PC-3 (cell line): ENCODE data around the gene DNM1L. TPM values are rescaled to one million over a fixed set of nuclear protein-coding genes. Genes with fewer than 3 reads are reported as not detected.

Experiments
- ATAC-seq: fragments of 200-7000 bp; cut with Tn5 transposase; 2 replicates; pipeline ENCODE4 v1.9.1; 2020; ENCODE audit warnings: mild to moderate bottlenecking, moderate library complexity
- BruUV-seq: library from RNA; stranded (reverse); fragments of 400-500 nt; replicated peaks from 2 replicates; lab custom pipeline; 2021; lab: Mats Ljungman, UMichigan
- CTCF ChIA-PET: fragments of 300-600 bp; sonication (Branson Sonifier 250); formaldehyde crosslinking; loops from one replicate; lab custom pipeline; 2022; ENCODE audit warnings: antibody characterized with exemption; lab: Charles Lee
- POLR2A ChIA-PET: fragments of 300-600 bp; sonication (Branson Sonifier 250); formaldehyde crosslinking; loops from one replicate; lab custom pipeline; 2022; ENCODE audit warnings: antibody characterized with exemption; ENCODE audit not compliant: unreplicated experiment; lab: Charles Lee
- DNase-seq: peaks from one replicate; pipeline ENCODE4 v3.0.0-alpha.2; 2015
- H2AFZ ChIP-seq: fragments of 300-600 bp; sonication (generic); 2 replicates; pipeline ENCODE4 v1.6.0; 2016; ENCODE audit warnings: antibody characterized with exemption, low read length
- H3F3A ChIP-seq: fragments of 300-600 bp; sonication (generic); one replicate; pipeline ENCODE4 v1.6.0; 2017; ENCODE audit warnings: antibody characterized with exemption, low read length, control low read depth, mild to moderate bottlenecking; ENCODE audit not compliant: unreplicated experiment
- H3K27ac ChIP-seq: fragments of 300-600 bp; sonication (generic); 2 replicates; pipeline ENCODE4 v1.5.1; 2016; ENCODE audit warnings: mild to moderate bottlenecking, low read length
- H3K27me3 ChIP-seq: fragments of 300-600 bp; sonication (generic); 2 replicates; pipeline ENCODE4 v1.6.1; 2016; ENCODE audit warnings: low read length, mixed read lengths
- H3K36me3 ChIP-seq: fragments of 300-600 bp; sonication (generic); 2 replicates; pipeline ENCODE4 v1.6.1; 2016; ENCODE audit warnings: low read depth, mixed run types, low read length, mixed read lengths
- H3K4me1 ChIP-seq: fragments of 300-600 bp; sonication (generic); 2 replicates; pipeline ENCODE4 v1.5.1; 2016; ENCODE audit warnings: low read length; ENCODE audit not compliant: insufficient read depth
- H3K4me2 ChIP-seq: fragments of 300-600 bp; sonication (generic); 2 replicates; pipeline ENCODE4 v1.6.0; 2016; ENCODE audit warnings: low read length
- H3K4me3 ChIP-seq: fragments of 300-600 bp; sonication (generic); 2 replicates; pipeline ENCODE4 v1.5.1; 2016; ENCODE audit warnings: mild to moderate bottlenecking, low read length, mixed read lengths
- H3K79me2 ChIP-seq: fragments of 300-600 bp; sonication (generic); 2 replicates; pipeline ENCODE4 v1.6.1; 2017; ENCODE audit warnings: low read length, mixed read lengths
- H3K9ac ChIP-seq: fragments of 300-600 bp; sonication (generic); 2 replicates; pipeline ENCODE4 v1.6.0; 2016; ENCODE audit warnings: mild to moderate bottlenecking, low read length
- H3K9me2 ChIP-seq: fragments of 300-600 bp; sonication (generic); replicated peaks from 2 replicates; pipeline ENCODE4 v1.6.1; 2016; ENCODE audit warnings: mixed run types, low read length, mixed read lengths
- H3K9me3 ChIP-seq: fragments of 300-600 bp; sonication (generic); 2 replicates; pipeline ENCODE4 v1.6.1; 2016; ENCODE audit warnings: low read length, mixed read lengths
- H4K20me1 ChIP-seq: fragments of 300-600 bp; sonication (generic); 2 replicates; pipeline ENCODE4 v1.6.1; 2016; ENCODE audit warnings: low read length, mixed read lengths
- CTCF ChIP-seq: fragments of 300-600 bp; sonication (generic); conservative IDR thresholded peaks from 2 replicates; pipeline ENCODE4 v1.5.1; 2017; ENCODE audit warnings: antibody characterized with exemption, low read depth, mild to moderate bottlenecking, low read length
- EZH2 ChIP-seq: fragments of 300-600 bp; sonication (generic); IDR thresholded peaks from one replicate; pipeline ENCODE4 v1.6.1; 2017; ENCODE audit warnings: antibody characterized with exemption, mild to moderate bottlenecking, low read length; ENCODE audit not compliant: unreplicated experiment
- EZH2phosphoT487 ChIP-seq: fragments of 300-600 bp; sonication (generic); IDR thresholded peaks from 2 replicates; pipeline ENCODE4 v1.6.1; 2018; ENCODE audit warnings: mild to moderate bottlenecking, antibody characterized with exemption, low read length, borderline replicate concordance
- intact Hi-C: fragments of 100-400 bp; cut with micrococcal nuclease; formaldehyde crosslinking; loops from 2 replicates; pipeline ENCODE4 v1.9.0; 2023
- total RNA-seq: library from RNA; depleted of rRNA; stranded (reverse); fragments of >200 nt; gene quantifications from 2 replicates; pipeline ENCODE4 v1.2.3, GENCODE V29; 2014

Gene DNM1L
- total RNA-seq, 1 experiment from 2014 or later, result 38.7 TPM

GRCh38 chr12:32736445-32736844 lies 57.3 kb downstream of the DNM1L start:
- CTCF ChIA-PET, result no interaction called here
- no TSS peak for BruUV-seq
- no peak overlapping the region for H3K9ac ChIP-seq
- no peaks in the 10 kb centered on the region for H3K9me2 ChIP-seq
- no peak overlapping the region for H3K4me2 ChIP-seq
- no peak for TF ChIP-seq CTCF
- no peak for TF ChIP-seq EZH2
- TF ChIP-seq EZH2phosphoT487, result no peak
- H3K4me3 ChIP-seq, result no peak overlapping the region
- H3K27me3 ChIP-seq, result no peaks in the 10 kb centered on the region
- no peak overlapping the region for H3K27ac ChIP-seq
- intact Hi-C loops, result no loop called here
- ATAC-seq, result no peak
- peaks cover 36% of the 10 kb centered on the region for H3K36me3 ChIP-seq
- no peaks in the 10 kb centered on the region for H3F3A ChIP-seq
- H2AFZ ChIP-seq, result no peak overlapping the region
- no peaks in the 10 kb centered on the region for H3K4me1 ChIP-seq
- POLR2A ChIA-PET, result no interaction called here
- H3K9me3 ChIP-seq, result no peaks in the 10 kb centered on the region
- DNase-seq, result no peak
- H3K79me2 ChIP-seq, result no peaks in the 10 kb centered on the region
- no peaks in the 10 kb centered on the region for H4K20me1 ChIP-seq

GRCh38 chr12:32737715-32738114 lies 58.6 kb downstream of the DNM1L start:
- no peaks in the 10 kb centered on the region for H4K20me1 ChIP-seq
- peaks cover 39% of the 10 kb centered on the region for H3K36me3 ChIP-seq
- DNase-seq (no peak), ATAC-seq (no peak)
- H2AFZ ChIP-seq, result no peak overlapping the region
- no peaks in the 10 kb centered on the region for H3K27me3 ChIP-seq
- no peaks in the 10 kb centered on the region for H3K9me2 ChIP-seq
- H3K4me2 ChIP-seq, result no peak overlapping the region
- H3K9ac ChIP-seq, result no peak overlapping the region
- TF ChIP-seq CTCF (no peak), EZH2 (no peak), EZH2phosphoT487 (no peak)
- ChIA-PET POLR2A (no interaction called here), CTCF (no interaction called here)
- H3K79me2 ChIP-seq, result no peaks in the 10 kb centered on the region
- no TSS peak for BruUV-seq
- H3F3A ChIP-seq, result no peaks in the 10 kb centered on the region
- H3K9me3 ChIP-seq, result no peaks in the 10 kb centered on the region
- intact Hi-C loops, result no loop called here
- no peaks in the 10 kb centered on the region for H3K4me1 ChIP-seq
- no peak overlapping the region for H3K4me3 ChIP-seq
- no peak overlapping the region for H3K27ac ChIP-seq

- Histone ChIP-seq H3K9me3 (no peaks in the 10 kb centered on the region), H3K27me3 (no peaks in the 10 kb centered on the region), H3K36me3 (peaks cover 48% of the 10 kb centered on the region), H2AFZ (no peak overlapping the region), H3K4me1 (no peaks in the 10 kb centered on the region), H3F3A (no peaks in the 10 kb centered on the region), H3K27ac (no peak overlapping the region), H3K9me2 (no peaks in the 10 kb centered on the region), H3K4me2 (no peak overlapping the region), H3K79me2 (no peaks in the 10 kb centered on the region), H3K4me3 (no peak overlapping the region), H3K9ac (no peak overlapping the region), H4K20me1 (no peaks in the 10 kb centered on the region)
- no peak for TF ChIP-seq EZH2
- TF ChIP-seq CTCF, result no peak
- no peak for TF ChIP-seq EZH2phosphoT487
- intact Hi-C loops, result no loop called here
- ChIA-PET CTCF (no interaction called here), POLR2A (no interaction called here)
- ATAC-seq (no peak), DNase-seq (no peak)
- no TSS peak for BruUV-seq
Observed at GRCh38 chr12:32739279-32739678, 60.2 kb downstream of the DNM1L start.
